Myocyte (in vitro differentiated cells): ENCODE results near the gene STK36. TPM values are rescaled to one million over a fixed set of nuclear protein-coding genes. Genes with fewer than 3 reads are reported as not detected.

ENCODE experiments used
- DNase-seq: peaks from one replicate; pipeline ENCODE4 v3.0.0-alpha.2; 2012; ENCODE audit warnings: low read depth
- total RNA-seq: library from RNA; depleted of rRNA; stranded (reverse); fragments of >200 nt; gene quantifications from 2 replicates; pipeline ENCODE4 v1.2.3, GENCODE V29; 2014

STK36 gene
- total RNA-seq, 1 donor from 2014 or later = 29.7 TPM

- DNase-seq = no peak
Observed at GRCh38 chr2:218746960-218747359, 75.1 kb downstream of the STK36 start.

GRCh38 chr2:218748741-218749441 is 77.0 kb downstream of the STK36 start:
- DNase-seq = no peak

Other genes with a start within 250 kb of the STK36 start
- gene USP37, start 103.7 kb upstream of the STK36 start, total RNA-seq = 9.8 and 16.8 TPM in 2 replicates
- 38.7 and 60.4 TPM in 2 replicates for gene CNOT9, start 103.2 kb upstream of the STK36 start, total RNA-seq
- 9.9 and 11.8 TPM in 2 replicates for gene PLCD4, start 64.2 kb upstream of the STK36 start, total RNA-seq
- gene ZNF142, start 12.5 kb upstream of the STK36 start, total RNA-seq = 10.9 and 14.9 TPM in 2 replicates
- 27.6 and 39.2 TPM in 2 replicates for gene BCS1L, start 12.4 kb upstream of the STK36 start, total RNA-seq
- gene RNF25, start 84 bp upstream of the STK36 start, total RNA-seq = 19.8 and 20.9 TPM in 2 replicates
- 11.9 and 13.0 TPM in 2 replicates for gene TTLL4, start 38.7 kb downstream of the STK36 start, total RNA-seq
- 16.5 and 18.0 TPM in 2 replicates for gene CYP27A1, start 110.1 kb downstream of the STK36 start, total RNA-seq
- gene PRKAG3, start 159.7 kb downstream of the STK36 start, total RNA-seq = 49.9 and 65.9 TPM in 2 replicates
- gene WNT6, start 187.7 kb downstream of the STK36 start, total RNA-seq = 0.31 and 0.37 TPM in 2 replicates
- 18.8 and 63.4 TPM in 2 replicates for gene WNT10A, start 208.8 kb downstream of the STK36 start, total RNA-seq